Stimulated activated CD8-positive, alpha-beta memory T cell treated with anti-CD3 and anti-CD28 coated beads, Interleukin-4, amount 100 ng/mL, for 4 hours (primary cell): ENCODE measurements around the gene MFSD2A.
A peak's percentile ranks its signal among the peaks of the same experiment; 100 is the strongest.
"Not testable (repeated sequence)": the region's sequence is repeated elsewhere in the genome, so short reads cannot be mapped to it uniquely, and the experiment has no call there.

Experiments
- DNase-seq, 2 donors: peaks; one replicate each; pipeline ENCODE4 v3.0.0-alpha.2; 2020; ENCODE audit warnings: low read depth in 2 of 2, low spot score in 1 of 2

Gene MFSD2A

DNA sequence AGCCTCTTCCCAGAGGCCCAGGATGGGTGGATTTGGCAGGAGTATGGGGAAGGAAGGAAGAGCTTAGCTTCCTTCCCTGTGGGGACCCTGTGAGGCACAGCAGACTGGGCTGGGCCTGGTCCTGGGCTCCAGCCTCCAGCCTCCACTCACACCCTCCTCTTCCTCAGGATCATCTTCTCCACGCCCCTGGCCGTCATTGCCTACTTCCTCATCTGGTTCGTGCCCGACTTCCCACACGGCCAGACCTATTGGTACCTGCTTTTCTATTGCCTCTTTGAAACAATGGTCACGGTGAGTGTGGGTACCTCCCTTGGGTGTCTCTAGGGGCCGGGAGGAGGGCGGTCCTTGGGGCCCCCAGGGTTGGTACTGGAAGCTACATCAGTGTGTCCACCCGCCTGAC lies 10.1 kb downstream of the MFSD2A start:
- DNase-seq: no peak

GRCh38 chr1:39969048-39969447 lies 14.1 kb downstream of the MFSD2A start:
- DNase-seq: no peak

GRCh38 chr1:39969531-39970270 lies 14.8 kb downstream of the MFSD2A start:
- DNase-seq: no peak

- no peak for DNase-seq
Observed at GRCh38 chr1:39970274-39970673, 15.3 kb downstream of the MFSD2A start.

GRCh38 chr1:39971138-39971537 lies 16.2 kb downstream of the MFSD2A start:
- DNase-seq: no peak

DNA sequence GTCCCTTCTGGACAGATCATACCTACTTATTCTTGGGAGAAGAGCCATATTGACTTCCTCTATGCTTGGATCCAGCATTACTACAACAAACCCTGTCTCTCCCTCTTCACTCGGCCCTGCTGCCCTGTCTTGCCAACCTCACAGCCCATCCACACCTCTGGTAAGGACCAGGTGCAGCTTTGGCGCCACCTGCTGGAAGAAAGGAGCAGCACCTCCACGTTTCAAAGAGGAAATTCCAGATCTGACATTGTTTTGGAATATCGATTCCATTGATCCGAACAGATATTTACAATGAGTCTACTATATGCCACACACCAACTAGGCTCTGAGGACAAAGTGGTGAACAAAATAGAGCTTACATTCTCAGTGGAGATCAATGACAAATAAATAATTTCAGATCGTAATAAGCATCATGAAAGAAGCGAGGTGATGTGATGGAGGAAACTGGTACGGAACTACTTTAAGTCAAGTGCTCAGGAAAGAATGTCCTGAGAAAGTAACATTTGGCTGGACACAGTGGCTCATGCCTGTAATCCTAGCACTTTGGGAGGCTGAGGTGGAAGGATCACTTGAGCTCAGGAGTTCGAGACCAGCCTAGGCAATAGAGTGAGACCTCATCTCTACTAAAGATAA lies 18.7 kb downstream of the MFSD2A start:
- DNase-seq: peak; percentile 44 to 63

DNA sequence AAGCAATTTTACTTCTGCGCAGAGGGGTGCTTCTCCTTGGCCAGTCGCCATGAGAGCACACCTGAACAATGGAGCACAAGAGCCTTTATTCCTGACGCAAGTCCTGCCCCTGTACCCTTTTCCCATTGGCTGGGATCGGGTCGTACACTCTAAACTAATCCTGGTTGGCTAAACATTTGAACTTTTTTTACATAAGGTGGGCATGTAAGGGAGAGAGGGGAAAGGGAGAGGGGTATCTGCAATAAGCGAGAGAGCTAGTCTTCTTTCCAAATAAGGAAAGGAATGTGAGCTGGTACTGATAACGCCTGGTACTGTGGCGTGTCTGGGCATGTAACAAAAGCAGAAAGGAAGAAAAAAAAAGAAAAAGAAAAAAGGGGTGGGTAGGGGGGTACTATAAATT lies 21.8 kb downstream of the MFSD2A start:
- no peak for DNase-seq

DNA sequence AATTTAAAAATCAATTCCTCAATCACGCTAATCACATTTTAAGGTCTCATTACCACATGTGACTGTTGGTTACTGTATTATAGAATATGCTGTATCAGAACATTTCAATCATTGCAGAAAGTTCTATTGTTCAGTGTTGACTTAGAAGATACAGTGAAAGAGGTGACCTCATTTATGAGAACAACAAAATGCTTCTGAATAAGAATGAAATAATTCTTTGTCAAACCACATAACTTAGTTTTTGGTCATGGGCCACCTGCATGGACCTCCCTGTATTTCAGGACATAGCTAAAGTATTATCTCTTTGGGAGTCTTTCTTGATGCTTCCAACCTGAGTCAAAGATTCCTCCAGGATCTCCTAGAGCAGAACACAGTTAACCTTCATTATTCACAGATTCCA lies 22.3 kb downstream of the MFSD2A start:
- no peak for DNase-seq

GRCh38 chr1:39979654-39980053 lies 24.7 kb downstream of the MFSD2A start:
- no peak for DNase-seq

GRCh38 chr1:39980555-39981313 lies 25.8 kb downstream of the MFSD2A start:
- no peak for DNase-seq

GRCh38 chr1:39981385-39981784 lies 26.4 kb downstream of the MFSD2A start:
- no peak for DNase-seq

DNA sequence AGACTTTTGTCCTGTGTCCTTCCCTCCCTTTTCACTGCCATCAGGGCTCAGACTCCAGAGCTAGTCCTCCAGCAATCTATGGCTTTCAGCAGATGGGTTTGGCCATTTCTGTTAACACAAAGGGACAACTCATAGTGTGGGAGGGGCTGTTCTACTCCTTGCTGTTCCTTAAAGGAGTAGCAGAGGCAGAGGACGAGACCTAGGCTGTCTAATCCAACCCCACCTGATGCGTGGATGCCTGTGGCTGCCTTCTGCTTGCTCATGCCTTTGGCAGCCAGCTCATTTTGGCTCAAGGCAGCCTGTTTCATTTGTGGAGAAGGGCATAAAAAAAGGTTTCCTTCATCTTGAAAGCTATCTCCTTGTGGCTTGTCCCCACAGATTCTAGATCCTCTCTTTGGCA lies 27.0 kb downstream of the MFSD2A start:
- no peak for DNase-seq

- DNase-seq: not testable (repeated sequence)
Observed at GRCh38 chr1:39984480-39984879, 29.5 kb downstream of the MFSD2A start.

DNA sequence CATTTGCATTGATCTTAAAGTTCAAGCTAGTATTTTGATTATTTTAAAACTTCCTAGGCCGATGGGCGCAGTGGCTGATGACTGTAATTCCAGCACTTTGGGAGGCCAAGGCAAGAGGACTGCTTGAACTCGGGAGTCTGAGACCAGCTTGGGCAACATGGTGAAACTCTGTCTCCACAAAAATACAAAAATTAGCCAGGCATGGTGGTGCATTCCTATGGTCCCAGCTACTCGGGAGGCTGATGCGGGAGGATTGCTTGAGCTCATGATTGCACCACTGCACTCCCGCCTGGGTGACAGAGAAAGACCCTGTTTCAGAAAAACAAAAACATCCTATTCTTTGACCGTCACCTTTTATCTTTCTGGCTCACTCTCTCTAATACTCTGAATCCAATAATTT lies 30.0 kb downstream of the MFSD2A start:
- no peak for DNase-seq

GRCh38 chr1:39987869-39988268 lies 32.9 kb downstream of the MFSD2A start:
- DNase-seq: no peak

- no peak for DNase-seq
Observed at GRCh38 chr1:39988618-39989343, 33.8 kb downstream of the MFSD2A start.

DNA sequence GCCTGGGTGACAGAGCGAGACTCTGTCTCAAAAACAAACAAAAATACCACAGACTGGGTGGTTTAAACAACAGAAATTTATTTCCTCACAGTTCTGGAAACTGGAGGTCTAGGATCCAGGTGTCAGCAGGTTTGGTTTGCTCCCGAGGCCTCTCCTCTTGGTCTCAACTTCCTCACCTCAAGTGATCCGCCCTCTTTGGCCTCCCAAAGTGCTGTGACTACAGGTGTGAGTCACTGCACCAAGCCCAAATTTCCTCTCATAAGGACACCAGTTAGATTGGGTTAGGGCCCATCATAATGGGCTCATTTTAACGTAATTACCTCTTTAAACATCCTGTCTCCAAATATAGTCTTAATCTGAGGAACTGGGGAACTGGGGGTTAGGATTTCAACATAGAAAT lies 35.5 kb downstream of the MFSD2A start:
- no peak for DNase-seq

DNA sequence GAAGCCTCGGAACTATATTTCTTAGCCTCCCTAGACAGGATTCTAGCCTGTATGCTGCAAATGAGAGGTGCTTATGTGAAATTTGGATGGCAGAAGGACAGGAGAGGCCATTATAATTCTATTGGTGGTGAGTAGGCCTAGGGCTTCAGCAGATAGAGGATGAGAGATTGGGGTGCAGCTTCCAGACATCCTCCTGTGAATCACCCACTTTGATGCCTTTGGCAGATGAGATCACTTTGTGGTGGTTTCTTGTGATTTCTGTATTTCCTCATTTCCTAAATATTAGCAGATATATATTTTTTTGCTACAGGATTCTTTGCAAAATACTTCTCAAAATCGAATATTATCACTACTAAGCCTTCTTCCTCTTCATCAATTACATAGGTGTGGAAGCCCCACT lies 37.3 kb downstream of the MFSD2A start:
- DNase-seq: no peak

DNA sequence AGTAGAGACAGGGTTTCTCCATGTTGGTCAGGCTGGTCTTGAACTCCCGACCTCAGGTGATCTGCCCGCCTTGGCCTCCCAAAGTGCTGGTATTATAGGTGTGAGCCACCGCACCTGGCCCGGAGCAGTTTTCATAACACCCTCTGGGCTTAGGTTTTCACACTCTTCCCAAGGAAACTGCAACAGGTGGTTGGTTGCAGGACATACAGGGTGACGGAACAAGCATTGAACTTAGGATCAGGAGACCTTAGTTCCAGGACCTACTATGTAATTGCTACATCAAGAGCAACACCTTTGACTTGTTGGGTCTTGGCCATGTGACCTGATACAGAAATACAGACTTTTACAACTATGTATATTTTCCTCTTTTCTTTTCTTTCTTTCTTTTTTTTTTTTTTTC lies 37.9 kb downstream of the MFSD2A start:
- no peak for DNase-seq

DNA sequence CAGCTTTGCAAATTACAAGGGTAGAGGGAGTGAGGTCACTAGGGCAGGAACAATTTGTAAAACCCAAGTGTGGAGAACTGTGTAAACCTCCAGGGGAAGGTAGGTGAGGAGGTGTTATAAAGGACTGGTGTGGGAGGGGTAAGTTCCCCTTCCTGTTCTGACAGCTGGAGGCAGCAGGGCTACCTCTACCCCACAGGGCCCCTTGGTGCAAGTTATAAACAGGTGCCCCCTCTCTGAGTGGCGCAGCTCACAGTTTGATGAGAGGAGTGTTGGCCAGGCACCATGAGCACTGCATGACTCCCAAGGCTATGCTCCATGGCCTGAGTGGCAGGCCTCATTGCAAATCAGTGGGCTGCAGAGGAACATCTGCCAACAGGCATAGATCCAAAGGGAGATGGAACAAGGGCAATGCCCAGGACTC lies 41.0 kb downstream of the MFSD2A start:
- no peak for DNase-seq

DNA sequence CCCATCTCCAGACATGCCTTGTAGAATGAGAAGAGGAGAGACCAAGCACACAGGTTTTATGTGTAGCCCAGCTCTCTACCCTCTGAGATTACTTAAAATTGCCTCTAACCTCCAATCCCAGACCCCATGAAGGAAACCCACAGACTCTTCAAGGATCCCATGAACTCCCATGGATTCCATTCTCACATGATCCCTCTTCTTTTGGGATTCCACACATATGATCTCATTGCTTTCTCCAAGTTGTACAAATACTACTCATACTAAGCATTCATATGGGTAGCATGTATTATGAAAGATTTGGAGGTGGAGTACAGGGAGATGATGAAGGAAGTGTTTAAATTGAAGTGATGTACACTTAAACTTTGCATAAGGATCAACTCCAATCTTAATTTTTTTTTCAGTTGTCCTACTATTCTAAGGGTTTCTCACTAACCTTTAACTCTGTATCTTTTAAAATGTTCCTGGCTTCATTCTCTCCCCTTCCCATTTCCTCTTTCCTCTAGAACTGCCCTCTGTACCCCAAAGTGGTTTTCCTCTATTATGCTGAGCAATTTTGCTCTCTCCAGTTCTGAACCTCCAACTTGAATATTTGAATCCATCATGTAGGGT lies 41.6 kb downstream of the MFSD2A start:
- no peak for DNase-seq
